Stimulated activated CD4-positive, alpha-beta T cell treated with anti-CD3 and anti-CD28 coated beads, Interleukin-15, amount 100 ng/mL, for 24 hours (primary cell): Measurements from ENCODE around the gene TRANK1.
"Not testable (repeated sequence)": the region's sequence is repeated elsewhere in the genome, so short reads cannot be mapped to it uniquely, and the experiment has no call there.

Experiments used
- DNase-seq: peaks from one replicate; pipeline ENCODE4 v3.0.0-alpha.2; 2020

Gene TRANK1

DNA sequence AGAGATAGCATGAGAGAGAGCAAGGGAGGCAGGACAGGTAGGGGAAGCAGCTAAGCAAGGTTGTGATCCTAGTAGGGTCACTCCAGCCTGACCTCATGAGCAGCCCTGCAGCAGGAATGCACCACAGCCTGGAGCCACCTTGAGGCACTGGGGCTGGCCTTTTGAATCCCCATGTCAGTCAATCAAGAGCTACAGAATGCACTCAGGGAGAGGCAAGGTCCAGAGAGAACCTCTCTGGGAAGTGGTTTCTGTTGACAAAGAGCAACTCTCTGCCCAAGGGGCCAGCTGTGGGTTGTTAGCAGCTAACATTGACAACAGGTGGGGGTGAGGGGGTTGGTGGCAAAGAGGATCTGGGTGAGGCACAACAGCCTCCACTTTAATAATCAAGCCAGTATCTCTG, 54.6 kb downstream of the TRANK1 start:
- DNase-seq = no peak

DNA sequence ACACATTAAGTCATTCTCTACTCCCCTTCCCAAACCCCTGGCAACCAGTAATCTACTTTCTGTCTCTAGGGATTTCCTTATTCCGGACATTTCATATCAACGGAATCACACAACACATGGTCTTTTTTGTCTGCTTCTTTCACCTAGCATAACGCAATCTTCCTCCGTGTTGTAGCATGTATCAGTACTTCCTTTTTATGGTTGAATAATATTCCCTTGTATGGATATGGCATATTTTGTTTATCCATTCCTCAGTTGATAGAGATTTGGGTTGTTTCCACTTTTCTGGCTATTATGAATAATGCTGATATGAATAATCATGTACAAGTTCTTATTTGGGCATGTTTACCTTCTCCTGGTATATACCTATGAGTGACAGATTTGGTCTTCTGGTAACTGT, 63.1 kb downstream of the TRANK1 start:
- no peak for DNase-seq

DNA sequence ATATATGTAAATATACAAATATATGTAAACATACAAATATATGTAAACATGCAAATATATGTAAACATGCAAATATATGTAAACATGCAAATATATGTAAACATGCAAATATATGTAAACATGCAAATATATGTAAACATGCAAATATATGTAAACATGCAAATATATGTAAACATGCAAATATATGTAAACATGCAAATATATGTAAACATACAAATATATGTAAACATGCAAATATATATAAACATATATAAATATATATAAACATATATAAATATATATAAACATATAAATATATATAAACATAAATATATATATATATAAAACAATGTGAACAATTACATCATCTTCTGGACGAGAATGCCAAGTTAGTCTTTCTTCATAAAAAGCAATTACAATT, 65.0 kb downstream of the TRANK1 start:
- not testable (repeated sequence) for DNase-seq

DNA sequence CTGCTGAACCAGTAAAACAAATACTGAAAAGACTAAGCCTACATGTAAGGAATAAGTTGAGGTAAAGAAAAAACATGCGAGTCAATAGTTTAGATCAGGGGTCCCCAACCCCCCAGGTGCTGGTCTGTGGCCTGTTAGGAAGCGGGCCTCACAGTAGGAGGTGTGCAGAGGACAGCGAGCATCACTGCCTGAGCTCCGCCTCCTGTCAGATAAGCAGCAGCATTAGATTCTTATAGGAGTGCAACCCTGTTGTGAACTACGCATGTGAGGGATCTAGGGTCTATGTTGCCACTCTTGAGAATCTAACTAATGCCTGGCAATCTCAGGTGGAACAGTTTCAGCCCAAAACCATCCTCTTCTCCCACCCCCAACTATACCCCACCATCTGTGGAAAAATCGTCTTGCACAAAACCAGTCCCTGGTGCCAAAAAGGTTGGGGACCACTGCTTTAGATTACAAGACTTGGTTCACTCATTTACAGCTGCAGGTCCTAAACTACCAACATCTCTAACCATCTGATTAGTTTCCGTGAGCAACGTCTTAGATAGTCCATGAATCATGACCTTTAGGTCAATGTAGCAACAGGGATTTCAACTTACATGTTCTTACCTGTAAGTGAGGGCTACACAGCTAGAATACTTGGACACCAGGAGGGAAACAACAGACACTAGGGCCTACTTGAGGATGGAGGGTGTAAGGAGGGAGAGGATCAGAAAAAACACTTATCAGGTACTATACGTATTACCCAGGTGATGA, 66.7 kb downstream of the TRANK1 start:
- DNase-seq = no peak

DNA sequence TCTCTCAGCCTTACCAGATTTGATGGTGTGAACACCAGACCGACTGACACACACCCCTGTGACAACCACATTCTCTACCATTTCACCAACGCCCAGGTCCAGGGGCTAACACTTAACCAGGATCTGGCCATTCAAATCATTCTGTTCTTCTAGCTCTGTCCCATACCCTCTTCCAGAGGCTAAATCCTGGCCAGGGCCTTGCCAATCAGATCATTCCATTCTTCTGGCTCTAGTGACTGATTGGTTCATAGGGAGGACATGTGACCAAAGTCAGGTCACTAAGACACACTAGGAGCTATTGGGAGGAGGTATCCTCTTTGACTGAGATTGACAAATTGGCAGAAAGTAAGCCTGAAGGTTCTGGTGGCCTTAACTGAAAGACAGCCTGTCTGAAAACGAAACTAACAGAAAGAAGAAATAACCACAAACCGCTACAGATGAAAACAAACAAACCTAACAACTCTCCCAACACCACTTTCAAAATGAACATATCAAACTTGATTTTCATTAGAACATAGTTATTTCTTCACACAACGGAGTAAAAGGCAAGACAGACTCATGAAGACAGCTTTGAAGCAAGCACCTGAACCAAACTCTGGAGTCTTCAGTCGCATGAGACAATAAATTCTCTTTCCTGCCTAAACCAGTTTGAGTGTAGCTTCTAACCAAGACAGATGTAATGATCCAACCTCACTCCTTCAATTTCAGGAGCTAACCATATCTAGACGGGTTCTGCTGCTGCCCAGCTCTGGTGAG, 68.5 kb downstream of the TRANK1 start:
- peak; percentile 9 for DNase-seq

DNA sequence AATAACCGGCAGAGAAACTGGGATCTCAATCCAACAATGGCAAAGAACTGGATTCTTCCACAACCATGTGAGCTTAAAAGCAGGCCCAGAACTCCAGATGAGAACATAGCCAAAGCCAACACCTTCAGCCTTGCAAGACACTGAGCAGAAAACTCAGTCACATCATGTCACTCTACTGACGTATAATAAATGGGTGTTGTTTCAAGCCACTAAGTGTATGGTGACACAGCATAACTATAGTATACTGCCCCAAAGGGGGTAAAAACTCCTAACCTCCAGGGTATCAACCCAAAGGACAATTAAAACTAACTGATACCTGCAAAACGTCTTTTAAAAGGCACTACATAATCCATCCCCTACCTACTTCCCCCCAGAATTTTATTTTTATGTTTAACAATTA, 69.5 kb downstream of the TRANK1 start:
- no peak for DNase-seq

DNA sequence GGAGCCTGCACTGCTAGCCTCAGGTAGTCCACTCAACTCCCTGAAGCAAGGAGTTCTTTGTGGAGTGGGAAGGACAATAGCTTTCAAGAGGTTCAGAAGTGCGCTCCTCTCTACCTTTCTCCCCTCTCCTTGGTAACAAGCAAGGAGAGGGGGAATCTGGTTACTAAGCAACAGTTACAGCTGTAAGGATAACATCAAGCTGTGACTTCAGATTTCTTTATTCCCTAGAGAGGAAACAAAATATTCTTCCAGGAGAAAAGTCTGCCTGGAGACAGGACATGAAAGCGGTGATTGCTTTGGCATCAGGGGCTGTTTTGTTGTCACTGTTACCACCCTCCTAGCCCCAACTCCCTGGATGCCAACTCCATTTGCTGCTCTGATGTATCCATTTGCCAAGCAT, 70.4 kb downstream of the TRANK1 start:
- DNase-seq = no peak

DNA sequence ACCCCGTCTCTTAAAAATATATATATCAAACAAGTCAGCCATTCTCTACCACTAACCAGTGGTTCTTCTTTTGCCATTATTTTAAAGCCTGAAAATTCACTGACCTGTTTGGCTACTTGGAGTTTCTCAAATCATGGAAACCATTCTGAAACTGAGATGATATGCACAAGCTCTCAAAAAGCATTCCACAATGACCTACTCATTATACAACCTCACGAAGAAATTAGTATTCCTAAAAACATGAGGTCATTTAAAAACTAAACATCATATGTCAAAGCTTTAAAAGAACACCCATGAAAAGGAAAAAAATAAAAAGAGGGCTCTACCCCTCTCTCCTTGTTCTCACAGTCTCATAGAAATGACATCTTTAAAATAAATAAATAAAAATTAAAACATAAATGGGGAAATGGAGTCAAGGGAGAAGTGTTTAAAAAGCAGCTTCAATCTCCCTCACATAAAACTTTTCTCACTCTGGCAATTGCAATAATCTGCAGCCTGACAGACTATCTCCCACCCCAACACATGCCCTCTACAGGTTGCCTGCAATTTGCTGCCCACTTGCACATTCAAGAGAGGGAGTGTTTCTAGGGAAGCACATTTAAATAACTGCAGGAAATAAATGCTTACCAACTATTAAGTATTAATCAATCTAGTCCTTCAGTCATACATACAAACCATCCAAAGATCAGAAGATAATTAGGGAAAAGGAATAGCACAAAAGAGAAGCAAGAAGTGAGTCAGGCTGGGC, 73.3 kb downstream of the TRANK1 start:
- DNase-seq = no peak

DNA sequence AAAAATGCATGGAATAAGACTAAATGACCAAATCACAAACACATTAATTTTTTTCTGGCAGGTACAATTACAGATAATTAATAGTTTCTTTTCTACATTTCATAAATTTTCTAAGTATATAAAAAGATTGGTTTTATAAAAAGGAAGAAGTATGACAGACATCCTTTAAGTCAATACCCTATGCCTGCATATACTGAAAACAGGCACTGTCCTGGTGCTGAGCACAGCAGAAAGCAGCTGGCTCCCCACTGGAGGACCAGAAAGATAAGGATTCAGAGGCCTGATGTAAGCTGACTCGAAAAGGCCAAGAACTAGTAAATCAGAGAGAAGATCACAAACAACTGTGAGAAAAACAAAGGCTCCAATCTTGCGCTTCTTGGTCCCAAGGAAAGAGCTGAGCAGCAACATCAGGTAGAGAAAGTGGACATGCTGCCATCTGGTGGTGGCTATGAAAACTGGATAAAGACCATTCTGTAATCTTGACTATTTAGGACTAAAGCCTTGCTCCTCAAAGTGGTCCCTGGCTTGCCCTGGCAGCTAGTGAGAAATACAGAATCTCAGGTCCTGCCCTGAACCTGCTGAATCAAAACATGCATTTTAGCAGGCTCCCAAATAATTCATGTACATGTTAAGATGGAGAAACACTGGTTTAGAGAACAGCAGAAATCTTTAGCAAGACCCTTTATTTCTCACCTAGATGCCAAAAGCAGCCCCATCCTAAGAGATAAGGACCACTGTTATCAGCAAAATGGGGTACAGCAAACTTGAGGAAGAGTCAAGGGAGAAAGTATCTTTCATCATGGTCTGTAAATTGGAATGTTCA, 76.0 kb downstream of the TRANK1 start:
- DNase-seq = peak; percentile 62

DNA sequence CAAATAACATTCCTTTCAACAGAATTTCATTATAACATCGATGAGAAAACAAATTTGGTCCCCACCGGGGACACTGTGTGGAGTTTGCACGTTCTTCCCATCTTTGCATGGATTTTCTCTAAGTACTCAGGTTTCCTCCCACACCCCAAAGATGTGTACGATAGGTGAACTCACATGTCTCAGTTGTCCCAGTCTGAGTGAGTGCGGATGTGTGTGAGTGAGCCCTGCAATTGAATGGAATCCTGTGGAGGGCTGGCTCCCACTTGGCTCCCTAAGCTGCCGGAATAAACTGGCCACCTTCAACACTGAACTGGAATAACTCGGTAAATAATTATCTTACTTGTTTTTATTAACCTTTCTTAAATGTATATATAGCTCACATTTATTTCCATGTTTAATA, 77.0 kb downstream of the TRANK1 start:
- no peak for DNase-seq

DNA sequence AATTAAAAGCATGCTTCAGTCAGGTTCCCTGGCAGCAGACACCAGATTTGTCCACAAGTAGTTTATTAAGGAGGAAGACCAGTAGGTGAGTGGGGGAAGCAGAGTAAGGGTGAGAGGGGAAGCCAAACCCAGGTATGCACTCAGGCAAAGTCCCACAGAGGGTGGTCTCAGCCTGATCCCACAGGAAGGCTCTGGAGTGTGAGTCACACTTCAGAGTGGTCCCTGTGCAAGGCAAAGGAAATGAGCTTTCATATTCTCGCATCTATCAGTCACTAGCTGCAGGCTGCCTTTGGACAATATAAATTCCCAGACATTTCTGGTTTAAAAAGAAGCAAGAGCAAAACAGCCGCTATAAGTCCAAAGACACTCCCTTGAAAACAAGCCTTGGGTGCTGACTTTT, 78.5 kb downstream of the TRANK1 start:
- DNase-seq = no peak

DNA sequence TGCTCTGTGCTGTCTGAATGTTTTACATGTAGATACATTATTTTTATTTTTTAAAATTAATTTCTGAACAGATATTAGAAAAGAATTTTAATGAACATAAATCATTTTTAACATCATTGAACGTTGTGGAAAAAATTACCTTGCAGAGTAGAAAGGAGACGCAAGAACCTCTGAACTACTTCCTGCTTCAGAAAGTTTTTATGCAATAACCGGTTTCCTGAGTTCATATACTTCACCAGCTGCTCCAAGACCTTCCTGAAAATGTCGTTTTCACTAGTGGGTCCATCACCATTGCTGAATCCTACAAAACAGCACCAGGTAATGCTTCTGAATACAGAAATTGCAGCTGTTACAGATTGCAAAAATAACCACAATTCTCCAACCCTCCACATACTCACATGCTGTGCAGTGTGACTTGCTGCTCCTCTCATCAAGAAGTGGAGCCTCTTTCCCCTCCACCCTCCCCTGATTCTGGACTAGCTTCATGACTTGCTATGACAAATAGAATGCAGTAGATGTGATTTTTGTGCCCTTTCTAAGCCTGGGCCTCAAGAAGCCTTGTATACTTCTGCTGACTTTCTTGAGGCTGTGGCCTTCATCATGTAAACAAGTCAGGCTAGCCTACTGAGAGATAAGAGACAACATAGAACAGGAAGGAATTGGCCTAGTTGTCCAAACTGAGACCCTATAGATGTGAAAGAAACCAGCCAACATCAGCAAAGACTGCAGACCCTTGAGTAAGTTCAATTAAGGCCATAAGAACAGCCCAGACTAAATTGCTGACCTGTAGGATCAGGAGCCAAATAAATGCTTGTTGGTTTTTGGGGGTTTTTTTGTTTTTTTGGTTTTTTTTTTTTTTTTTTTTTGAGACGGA, 80.4 kb downstream of the TRANK1 start:
- DNase-seq = no peak

DNA sequence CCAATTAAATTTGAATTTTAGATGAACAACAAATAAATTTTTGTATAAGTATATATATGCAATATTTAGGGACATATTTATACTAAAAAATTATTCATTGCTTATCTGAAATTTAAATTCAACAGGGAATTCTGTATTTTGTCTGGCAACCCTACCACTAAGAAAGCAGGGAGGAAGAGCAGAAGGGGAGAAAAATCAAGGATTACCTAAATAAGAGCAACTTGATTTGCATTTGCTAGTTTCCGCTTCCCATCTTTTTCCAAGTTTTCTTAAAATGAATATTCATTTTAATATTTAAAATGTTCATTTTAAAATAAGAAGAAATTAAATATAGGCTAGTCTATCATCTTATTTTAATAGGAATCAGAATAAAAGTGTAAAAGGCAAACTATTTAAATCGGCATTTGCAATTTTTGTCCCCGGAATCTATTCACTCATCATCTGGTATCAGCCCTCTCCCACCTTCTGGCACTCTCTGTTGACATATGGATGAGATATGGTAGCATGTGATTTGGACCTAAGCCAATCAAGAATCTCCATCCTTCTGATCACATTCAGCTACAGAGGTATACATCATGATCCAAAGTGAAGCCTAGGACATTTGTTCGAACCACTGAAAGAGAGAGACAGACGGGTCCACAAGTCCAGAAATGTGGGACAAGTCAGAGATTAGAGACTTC, 82.6 kb downstream of the TRANK1 start:
- DNase-seq = no peak

DNA sequence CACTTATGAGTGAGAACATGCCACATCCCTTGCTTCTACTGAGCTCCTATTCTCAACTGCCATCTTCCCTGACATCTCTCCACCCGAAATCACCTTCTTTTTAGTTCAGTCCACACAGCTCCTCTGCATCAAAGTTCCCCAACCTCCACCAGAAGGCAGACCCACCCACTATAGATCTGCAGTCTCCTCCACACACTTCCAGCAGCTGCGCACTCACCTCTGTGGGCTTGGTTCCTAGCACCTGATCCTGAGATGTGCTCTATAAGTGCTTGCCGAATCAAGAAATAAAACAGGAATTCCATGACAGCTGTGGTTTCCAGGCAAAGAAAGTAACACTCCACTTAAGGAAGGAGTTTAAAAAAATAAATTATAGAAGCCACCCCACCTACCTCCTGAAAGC, 85.4 kb downstream of the TRANK1 start:
- DNase-seq = no peak

DNA sequence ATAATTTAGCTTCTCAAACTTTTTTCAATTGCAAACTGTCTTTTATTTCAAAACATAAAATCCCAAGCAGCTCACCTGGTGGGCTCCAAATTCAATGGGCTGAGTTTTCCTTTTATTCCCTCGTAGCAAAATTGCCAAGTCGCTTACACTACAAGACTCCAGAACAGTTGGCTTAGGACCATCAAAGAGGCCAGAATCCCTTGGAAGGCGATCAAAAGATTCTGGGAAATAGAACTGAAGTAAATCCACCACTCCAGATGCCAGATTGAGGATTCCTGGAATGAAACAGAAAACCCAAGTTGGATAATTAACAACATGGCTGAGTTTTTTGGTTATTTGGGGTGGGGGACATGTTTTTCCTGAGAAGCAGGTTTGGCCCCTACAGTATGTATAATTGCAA, 92.8 kb downstream of the TRANK1 start:
- DNase-seq = no peak

DNA sequence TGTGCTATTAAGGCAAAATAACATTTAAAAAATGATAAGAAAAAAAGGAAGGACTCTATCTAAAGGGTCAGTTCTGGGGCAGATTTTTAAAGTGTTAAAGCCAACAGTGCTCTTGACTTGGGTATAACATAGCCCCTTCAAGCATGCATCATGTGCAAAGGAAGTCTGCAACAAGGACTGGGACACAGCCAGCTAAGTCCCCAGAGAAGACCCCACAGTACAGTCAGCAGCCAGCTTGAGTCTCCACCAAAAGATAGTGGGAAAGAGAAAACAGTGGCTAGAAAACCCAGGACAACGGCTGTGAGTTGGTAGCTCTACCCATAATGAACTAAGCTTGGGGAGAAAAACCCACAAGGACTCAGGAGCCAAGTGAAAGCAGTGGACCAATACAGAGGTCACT, 94.1 kb downstream of the TRANK1 start:
- DNase-seq = no peak

DNA sequence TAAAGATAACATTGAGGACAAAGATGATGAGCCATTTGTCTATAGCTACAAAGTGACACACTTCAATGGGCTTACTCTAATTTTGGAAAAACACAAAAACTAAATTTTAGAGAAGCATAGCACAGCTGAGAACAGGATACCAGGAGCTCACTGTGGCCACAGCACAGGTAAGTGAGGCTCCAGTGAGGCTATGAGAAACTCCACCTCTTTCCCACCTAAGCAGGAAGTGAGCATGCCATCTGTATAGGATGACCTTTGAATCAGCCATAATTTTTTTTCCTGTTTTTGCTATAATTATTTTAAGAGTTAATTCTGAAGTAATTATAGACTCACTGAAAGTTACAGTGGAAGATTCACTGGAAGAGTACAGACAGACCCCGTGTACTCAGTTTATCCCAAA, 98.4 kb downstream of the TRANK1 start:
- DNase-seq = no peak

DNA sequence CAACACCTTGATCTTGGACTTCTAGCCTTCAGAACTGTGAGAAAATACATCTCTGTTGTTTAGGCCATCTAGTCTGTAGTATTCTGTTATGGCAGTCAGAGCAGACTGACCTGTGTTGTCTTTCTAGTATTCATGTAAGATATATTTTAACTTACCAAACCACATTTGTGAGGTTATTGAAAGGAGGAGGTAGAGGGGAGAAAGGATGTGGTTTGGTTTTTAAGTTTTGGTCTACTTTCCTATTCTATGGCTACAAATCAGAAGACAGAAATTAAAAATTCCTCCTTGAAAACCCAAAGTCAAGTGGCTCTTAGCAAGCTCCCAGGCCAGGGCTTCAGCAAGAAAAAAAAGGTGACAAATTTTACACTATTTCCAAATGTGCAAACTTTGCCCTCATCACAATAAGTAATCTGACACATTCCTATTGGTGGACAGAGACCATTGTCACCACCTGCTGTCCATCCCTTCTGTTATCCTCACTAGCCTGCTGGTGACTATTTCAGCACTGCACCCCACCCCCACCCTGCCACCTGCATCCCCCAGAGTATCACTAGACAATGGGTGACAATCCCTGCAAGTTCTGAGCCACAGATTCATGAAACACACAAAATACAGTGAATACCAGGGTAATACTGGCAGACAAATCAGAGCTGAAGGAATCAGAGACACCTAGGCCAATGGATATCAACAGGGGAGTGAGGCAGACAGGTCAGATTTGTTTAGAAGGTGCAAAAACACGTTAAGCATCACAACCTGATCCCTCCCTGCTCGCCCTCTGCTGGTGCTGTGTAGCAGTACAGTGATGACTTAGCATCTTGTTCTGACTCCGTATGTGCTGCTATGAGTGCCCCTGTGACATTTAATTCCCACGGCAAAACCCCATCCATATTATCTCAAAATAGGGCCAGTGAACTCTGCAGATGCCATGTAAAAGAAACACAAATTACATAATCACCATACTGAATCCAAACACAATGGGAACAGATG, 101.5 kb downstream of the TRANK1 start:
- DNase-seq = peak; percentile 74

DNA sequence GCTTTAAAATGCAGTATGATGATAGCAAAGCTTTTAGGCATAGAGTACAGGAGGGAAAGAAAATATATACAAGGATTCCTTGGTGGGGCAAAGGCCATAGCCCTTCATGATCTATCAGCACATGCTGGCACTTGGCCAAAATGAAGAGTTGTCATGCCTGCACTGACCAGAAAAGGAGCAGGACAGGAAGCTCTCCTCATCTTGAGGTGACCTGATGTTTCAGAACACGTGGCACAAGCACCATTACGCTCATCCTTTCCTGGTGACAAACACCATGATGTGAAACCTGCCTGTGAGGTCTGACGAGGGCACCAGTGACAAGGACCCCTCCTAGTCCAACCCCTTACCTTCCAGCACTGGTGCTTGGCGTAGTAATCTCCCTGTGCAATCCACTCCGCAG, 102.6 kb downstream of the TRANK1 start:
- no peak for DNase-seq

DNA sequence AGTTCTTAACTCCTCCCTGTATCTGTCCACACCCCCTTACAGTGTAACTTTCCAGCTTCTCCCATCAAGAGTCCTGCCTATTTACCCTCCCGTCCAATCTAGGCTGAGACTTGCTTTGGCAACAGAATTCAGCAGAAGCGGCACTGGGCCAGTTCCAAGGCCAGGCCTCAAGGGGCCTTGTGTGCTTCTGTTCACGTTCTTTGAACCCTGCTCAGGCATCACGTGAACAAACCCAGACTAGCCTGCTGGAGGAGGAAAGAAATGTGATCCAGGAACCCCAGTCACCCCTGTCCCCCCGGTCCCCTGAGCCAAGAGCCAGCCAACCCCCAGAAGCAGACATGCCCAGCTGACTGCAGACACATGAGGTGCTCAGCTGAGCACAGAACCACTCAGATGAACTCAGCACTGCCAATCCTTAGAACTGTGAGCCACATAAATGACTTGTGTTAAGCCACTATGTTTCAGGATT, 104.4 kb downstream of the TRANK1 start:
- no peak for DNase-seq
